Activated CD4-positive, alpha-beta T cell treated with anti-CD3 and anti-CD28 coated beads, Interleukin-2, amount 50 U/mL, for 4 hours (primary cell): ENCODE measurements around the gene TMEM117.
"Not testable (repeated sequence)": the region's sequence is repeated elsewhere in the genome, so short reads cannot be mapped to it uniquely, and the experiment has no call there.

Source experiments
- DNase-seq, 2 experiments: peaks; one replicate each; pipeline ENCODE4 v3.0.0-alpha.2; 2020

The TMEM117 gene

GRCh38 chr12:43965899-43966298, 130.0 kb downstream of the TMEM117 start:
- DNase-seq = no peak

- DNase-seq = no peak
Observed at GRCh38 chr12:43968736-43969135, 132.9 kb downstream of the TMEM117 start.

DNA sequence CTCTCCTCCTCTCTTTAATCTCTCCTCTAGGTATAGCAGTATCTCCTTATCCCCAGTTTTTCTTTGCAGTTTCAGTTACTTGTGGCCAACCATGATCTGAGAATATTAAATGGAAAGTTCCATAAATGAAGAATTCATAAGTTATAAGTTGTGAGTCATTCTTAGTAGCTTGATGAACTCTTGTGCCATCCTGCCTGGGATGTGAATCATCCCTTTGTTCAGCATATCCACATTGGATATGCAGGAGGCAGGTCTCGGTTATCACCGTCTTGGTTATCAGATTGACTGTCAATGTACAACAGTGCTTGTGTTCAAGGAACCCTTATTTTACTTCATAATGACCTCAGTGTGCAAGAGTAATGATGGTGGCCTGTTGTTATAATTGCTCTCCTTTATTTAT, 134.0 kb downstream of the TMEM117 start:
- no peak for DNase-seq

- no peak for DNase-seq
Observed at GRCh38 chr12:43973385-43973784, 137.5 kb downstream of the TMEM117 start.

DNA sequence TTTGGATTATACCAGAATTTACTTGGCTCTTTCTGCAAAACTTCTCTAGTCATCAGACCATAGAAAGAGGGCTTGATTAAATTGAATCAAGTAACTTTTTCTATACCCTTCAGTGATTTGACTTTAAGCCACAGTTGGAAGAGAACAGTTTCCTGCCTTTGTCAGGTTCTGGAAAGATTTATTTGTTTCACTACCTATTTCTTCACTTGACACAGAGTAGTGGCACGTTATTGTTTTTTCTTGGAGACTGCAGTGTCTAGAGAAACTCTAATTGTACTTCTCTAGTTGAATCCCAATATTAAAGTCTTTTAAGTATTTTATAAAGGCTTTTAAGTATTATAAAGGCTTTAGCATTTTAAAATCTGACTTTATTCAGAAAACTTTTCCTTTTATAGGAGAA, 138.1 kb downstream of the TMEM117 start:
- no peak for DNase-seq

DNA sequence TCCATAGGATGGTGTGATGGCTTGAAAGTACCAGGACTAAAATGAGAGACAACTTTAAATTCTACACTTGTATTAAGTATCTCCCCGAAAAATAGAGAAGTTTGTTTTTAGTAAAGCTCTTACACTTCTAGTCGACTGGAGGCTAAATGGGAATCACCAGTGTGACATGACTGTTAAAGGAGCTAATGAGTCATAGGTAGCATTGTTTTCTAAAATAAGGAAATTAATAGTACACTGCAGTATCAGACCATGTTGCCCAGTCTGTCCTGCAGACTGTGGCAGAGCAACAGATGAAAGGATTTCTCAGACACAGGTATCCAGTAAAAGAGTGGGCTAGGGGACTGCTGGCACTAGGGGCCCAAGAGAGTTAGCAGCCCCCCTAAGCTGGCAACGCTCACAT, 140.1 kb downstream of the TMEM117 start:
- no peak for DNase-seq

GRCh38 chr12:43978556-43978955, 142.7 kb downstream of the TMEM117 start:
- DNase-seq = no peak

DNA sequence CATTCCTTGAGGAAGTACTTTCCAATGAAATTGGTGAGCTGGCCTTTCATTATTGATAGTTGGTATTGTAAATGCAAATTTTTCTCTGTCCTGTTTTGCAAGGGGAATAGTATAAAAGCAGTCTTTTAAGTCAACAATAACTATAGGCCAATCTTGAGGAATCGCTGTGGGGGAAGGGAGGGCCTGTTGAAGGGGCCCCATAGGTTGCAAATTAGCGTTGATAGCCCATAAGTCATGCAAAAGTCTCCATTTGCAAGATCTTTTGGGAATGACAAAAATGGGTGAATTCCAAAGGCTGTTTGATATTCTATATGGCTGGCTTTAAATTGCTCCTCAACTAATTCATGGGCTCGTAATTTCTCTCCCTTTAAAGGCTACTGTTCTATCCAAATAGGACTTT, 143.6 kb downstream of the TMEM117 start:
- no peak for DNase-seq

DNA sequence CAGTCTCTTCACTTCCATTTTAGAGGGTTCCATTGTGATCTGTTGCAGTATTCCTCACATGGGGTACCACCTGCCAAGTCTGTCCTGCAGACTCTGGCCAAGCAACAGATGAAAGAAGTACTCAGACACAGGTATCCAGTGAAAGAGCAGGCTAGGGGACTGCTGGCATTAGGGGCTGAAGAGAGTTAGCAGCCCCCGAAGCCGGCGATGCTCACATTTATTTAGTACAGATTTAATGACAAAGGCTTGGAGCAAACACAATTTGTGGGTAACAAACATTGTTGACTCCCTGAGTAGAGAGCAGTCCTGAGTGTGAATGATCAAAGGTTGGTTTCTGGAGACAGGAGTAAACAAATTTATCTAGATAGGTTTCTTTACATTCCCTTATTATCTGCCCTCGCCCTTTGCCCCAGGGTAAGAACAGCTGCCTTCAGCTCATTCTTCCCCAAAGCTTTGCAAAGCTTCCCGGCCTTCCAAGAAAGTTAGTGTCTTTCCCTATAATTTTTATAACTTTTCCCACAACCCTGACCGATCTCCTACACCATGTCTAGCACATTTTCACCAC, 144.8 kb downstream of the TMEM117 start:
- no peak for DNase-seq

DNA sequence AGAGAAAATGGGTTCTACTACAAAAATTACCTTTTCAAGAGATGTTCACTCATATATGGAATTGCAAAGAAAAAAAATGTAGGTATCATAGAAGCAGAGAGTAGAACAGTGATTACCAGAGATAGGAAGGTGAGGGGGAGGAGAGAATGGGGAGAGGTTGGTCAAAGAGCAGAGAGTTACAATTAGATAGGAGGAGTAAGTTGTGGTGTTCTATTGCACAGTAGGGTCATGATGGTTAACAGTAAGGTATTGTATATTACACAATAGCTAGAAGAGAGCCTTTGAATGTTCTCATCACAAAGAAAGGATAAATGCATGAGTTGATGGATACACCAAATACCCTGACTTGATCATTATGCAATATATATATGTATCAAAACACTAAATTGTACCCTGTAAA, 145.8 kb downstream of the TMEM117 start:
- DNase-seq = no peak

DNA sequence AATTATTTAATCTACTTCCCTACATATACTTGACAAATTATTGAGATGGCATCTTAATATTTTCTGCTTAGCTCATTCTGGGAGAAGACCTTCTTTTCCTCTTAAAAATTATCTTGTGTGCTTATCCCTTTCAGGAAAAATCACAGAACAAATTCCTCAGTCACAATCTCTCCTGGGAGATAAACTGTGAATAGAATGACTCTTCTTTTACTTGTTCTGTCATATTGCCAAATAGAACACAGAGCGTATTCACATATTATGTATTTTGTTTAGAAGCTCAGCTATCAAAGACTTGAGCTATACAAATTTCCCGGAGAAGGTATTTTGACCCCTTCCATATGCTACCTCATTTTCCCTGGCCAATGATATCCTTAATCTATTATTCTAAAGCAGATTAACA, 146.7 kb downstream of the TMEM117 start:
- no peak for DNase-seq

- no peak for DNase-seq
Observed at GRCh38 chr12:43988838-43989560, 153.1 kb downstream of the TMEM117 start.

DNA sequence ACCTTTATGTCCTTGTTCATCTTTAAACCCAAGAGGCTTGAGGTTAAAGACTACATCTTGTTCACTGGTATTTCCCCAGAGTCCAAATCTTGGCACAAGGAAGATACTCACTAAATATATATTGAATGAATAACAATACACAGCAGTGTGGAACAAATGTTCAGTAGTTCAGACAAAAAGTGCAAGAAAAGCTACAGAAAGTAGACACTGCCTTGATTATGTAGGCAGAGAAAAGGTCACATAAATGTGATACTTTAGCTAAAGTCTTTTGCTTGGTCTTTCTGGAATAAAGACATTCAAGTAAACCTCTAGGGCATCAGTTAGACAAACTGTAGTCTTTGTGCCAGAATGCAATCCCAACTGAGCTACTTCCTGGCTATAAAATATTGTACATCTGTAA, 157.0 kb downstream of the TMEM117 start:
- DNase-seq = no peak

GRCh38 chr12:44000309-44000952, 164.6 kb downstream of the TMEM117 start:
- no peak for DNase-seq

DNA sequence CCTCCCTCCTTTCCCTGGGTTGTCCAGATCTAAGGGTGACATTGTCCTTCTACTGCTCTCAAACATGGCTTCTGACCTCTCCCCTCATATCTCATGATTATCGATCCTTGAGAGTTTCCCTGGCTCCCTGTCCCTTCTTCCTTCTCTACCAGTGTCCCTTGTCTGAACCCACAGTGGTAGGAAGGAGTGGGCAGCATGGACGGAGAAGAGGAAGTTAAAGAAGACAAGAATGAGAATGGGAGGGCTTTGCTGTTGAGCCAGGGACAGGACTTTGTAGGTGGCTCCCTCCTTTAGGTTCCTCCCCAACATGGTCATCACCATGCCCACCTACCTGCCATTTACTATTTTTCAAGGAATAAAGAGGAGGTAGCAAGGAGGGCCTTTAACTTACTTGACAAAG, 166.7 kb downstream of the TMEM117 start:
- no peak for DNase-seq

- DNase-seq = no peak
Observed at GRCh38 chr12:44003721-44004120, 167.8 kb downstream of the TMEM117 start.

DNA sequence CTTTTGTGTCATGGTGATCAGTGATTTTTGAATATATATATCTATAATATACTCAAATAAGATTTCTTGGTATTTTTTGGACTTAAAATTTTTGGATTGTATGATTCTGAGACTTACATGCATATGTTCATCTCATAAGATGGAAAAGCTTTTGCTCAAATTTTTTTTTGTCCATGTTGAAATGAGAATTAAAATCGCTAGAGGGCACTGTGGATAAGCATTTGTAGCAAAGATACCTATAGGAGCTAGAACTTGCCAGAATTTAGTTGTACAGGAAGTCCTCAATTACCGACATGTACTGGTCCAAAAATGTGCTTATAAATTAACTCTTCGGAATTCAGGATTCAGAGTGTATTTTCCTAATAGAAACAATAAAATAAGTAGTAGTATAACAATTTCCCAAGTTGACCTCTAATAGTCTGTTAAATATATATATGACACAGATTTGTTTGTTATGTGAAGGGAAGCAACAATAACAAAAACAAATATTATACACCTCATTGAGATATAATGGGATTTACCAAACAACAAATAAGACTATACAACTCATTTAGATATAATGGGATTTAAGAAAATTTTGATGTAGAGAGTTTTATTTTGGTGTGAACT, 179.6 kb downstream of the TMEM117 start:
- DNase-seq = no peak

DNA sequence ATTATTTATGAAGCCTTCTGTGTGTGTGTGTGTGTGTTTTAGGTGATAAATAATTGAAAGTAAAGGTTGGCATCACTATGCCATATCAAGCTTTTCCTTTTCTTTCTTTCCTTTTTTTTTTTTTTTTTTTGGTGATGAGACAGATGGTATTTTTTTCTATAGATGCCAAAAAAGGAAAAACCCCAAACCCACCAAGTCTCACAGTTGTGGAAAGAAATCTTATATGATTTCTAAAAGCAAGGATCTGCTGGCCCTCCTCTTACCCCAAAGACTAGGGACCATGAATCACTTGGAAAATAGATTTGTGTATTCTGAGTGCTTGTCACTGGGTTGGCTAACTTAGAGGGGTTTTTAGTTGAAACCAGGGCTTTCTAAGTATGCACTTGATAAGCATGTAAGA, 181.3 kb downstream of the TMEM117 start:
- no peak for DNase-seq

DNA sequence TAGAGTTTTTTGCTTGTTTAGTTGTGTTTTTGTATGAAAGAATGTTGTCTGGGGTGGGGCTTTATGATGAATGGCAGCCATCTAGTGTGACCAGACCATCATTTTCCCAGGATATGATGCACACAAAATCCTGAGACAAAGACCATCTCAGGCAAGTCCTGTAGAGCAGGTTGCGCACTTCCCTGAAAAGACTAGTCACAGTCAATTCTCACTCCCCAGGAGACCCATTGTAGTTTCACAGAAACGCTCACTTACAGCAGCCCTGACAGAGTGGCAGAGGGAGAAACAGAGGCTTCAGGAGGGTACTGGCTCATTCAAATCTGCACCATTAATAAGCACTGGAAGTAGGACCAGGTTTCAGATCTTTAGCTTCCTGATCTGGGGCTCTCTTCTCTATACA, 183.2 kb downstream of the TMEM117 start:
- no peak for DNase-seq

- DNase-seq = no peak
Observed at GRCh38 chr12:44020555-44020954, 184.7 kb downstream of the TMEM117 start.

- DNase-seq = no peak
Observed at GRCh38 chr12:44021471-44021971, 185.6 kb downstream of the TMEM117 start.

DNA sequence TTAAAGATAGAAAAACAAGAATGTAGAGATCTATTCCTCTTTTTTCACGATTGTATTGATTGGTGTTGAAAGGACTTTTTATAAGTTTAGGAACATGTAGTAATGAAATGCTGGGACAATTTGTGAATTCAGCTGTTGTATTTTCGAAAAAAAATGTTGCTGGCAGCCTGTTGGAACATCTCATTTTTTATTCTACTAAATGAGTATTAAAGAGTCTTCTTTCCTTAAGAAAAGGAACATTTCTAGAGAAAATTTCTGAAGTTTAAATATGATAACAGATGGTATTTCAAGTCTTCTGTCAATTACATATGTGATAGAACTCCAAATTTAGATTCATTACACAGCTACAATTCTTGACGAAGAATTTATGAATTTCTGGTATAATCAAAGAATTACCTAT, 189.6 kb downstream of the TMEM117 start:
- DNase-seq = no peak

DNA sequence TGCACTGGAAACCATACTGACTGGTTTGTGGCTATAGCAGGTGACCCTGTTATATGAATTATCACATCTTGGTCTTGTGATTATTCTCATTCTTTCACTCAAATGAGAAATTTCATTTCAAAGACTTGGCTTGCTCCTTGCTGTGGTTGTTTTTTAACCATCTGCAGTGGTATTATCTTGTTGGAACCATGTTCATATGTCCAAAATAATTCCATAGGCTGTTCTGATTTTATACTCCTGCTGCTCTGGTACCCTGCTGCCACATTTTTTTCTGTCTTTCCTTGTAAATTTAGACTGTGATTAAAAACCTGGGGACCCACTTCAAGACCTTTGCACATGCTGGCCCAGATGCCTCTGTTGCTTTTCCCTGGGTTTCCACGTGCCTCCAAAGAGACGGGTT, 190.2 kb downstream of the TMEM117 start:
- DNase-seq = no peak

- not testable (repeated sequence) for DNase-seq
Observed at GRCh38 chr12:44026926-44027325, 191.0 kb downstream of the TMEM117 start.
